ENCODE results near the gene SLC1A3.

The SLC1A3 gene

DNA sequence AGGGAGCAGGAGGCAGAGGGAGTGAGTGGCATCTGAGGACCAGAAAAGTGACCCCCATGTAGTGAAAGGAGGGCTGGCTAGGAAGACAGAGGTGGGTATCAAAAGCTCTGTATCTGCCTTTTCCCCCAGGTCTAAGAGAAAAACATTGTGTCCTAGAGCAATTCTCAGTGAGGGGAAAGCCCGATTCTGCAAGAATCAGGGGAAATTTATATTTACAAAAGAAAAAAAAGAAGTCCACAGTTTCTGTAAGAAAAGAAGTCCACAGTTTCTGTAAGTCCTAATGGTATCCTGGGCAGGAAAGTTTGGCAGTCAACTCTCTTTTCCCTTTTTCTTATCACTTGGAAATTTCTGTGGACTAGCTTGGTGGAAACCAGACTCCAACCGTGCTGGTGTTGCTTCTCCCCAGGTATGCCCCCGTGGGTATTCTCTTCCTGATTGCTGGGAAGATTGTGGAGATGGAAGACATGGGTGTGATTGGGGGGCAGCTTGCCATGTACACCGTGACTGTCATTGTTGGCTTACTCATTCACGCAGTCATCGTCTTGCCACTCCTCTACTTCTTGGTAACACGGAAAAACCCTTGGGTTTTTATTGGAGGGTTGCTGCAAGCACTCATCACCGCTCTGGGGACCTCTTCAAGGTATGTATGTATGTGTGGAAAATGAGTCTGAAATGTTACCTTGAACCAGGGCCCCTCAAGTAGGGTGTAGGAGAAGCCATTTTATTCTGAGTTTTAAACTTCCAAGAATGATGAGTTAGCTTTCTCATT is 73.0 kb downstream of the SLC1A3 start:
- H3K27ac ChIP-seq: no peak overlapping the region
- TF ChIP-seq, protein P1, sequence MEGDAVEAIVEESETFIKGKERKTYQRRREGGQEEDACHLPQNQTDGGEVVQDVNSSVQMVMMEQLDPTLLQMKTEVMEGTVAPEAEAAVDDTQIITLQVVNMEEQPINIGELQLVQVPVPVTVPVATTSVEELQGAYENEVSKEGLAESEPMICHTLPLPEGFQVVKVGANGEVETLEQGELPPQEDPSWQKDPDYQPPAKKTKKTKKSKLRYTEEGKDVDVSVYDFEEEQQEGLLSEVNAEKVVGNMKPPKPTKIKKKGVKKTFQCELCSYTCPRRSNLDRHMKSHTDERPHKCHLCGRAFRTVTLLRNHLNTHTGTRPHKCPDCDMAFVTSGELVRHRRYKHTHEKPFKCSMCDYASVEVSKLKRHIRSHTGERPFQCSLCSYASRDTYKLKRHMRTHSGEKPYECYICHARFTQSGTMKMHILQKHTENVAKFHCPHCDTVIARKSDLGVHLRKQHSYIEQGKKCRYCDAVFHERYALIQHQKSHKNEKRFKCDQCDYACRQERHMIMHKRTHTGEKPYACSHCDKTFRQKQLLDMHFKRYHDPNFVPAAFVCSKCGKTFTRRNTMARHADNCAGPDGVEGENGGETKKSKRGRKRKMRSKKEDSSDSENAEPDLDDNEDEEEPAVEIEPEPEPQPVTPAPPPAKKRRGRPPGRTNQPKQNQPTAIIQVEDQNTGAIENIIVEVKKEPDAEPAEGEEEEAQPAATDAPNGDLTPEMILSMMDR (conservative IDR thresholded peaks at IDR 0.05): no peak
- no peak for TF ChIP-seq ZFX (IDR thresholded peaks at IDR 0.05)

DNA sequence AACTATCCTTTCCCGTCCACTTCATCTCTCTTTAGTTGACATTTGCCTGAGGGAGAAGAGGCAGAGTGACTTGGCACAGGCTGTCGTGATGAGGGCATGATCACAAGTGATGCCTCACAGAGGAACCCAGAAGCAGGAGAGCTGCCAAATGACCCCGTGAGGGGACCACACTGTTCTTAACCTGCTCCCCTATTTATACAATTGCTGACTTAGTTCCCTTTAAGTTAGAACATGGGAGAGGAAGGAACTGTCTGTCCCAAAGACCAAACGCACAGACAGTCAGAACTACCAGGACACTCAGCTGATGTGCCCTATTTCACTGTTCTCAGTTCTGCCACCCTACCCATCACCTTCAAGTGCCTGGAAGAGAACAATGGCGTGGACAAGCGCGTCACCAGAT is 73.7 kb downstream of the SLC1A3 start:
- H3K27ac ChIP-seq: no peak overlapping the region
- TF ChIP-seq, protein P1 (conservative IDR thresholded peaks at IDR 0.05): no peak

DNA sequence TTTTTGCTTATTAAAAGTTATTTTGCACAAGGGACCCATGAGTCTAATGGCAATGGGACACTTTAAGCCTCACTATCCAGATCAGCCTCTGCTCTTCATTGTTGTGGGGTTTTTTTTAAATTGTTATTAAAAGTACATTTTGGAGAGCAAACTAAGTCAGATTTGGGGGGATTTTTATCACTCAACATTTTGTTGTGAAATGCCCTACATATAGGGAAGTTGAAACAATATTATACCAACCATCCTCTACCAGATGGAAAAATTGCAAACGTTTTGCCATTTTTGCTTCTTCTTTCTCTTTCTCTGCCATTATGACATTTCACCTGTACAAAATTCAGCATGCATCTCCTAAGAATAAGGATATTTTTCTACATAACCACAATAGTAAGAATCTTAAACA is 75.3 kb downstream of the SLC1A3 start:
- TF ChIP-seq ZFX (IDR thresholded peaks at IDR 0.05): no peak
- TF ChIP-seq, protein P1 (conservative IDR thresholded peaks at IDR 0.05): no peak
- no peak overlapping the region for H3K27ac ChIP-seq

DNA sequence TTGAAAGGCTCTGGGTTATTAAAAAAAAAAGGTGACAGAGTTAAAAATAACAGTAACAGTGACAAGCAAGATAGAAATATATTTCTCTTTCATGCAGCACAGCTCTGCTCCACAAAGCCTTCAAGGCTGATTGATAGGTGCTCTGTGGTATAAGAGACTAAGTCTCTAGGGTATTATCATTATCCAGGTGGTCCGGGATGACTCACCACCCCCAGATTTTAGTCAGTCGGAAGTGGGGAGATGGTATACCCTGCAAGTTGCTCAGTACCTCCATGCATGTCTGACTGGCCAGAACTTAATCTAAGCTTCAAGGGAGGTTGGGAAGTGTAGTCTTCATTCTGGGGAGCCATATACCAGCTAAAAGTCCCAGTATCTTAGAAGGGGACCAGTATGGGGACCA is 76.1 kb downstream of the SLC1A3 start:
- TF ChIP-seq ZFX (IDR thresholded peaks at IDR 0.05): no peak
- TF ChIP-seq, protein P1 (conservative IDR thresholded peaks at IDR 0.05): no peak
- no peak overlapping the region for H3K27ac ChIP-seq

DNA sequence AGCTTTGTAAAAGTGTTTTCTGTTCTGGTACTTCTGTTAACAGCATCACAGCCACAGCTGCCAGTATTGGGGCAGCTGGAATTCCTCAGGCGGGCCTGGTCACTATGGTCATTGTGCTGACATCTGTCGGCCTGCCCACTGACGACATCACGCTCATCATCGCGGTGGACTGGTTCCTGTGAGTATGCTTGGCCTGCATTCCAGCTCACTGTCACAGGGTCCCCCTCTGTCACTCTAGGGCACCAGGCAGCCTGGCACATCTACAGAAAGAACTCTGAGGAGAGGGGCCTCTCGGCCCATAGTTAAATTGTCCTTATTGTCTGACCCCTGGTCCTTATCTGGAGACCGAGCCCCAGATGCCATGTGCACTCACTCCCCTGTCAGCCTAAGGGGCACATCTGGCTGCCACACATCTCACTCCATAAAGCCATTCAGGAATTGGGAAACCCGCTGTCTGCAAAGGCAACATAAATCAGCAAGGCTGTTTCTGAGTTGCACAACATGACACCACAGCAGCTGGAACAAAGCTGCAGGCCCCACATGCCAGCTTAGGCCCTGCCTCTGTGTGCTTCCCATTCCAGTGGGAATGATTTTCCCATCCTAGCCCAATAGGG is 77.5 kb downstream of the SLC1A3 start:
- no peak overlapping the region for H3K27ac ChIP-seq
- TF ChIP-seq, protein P1 (conservative IDR thresholded peaks at IDR 0.05): no peak
- TF ChIP-seq ZFX (IDR thresholded peaks at IDR 0.05): no peak

DNA sequence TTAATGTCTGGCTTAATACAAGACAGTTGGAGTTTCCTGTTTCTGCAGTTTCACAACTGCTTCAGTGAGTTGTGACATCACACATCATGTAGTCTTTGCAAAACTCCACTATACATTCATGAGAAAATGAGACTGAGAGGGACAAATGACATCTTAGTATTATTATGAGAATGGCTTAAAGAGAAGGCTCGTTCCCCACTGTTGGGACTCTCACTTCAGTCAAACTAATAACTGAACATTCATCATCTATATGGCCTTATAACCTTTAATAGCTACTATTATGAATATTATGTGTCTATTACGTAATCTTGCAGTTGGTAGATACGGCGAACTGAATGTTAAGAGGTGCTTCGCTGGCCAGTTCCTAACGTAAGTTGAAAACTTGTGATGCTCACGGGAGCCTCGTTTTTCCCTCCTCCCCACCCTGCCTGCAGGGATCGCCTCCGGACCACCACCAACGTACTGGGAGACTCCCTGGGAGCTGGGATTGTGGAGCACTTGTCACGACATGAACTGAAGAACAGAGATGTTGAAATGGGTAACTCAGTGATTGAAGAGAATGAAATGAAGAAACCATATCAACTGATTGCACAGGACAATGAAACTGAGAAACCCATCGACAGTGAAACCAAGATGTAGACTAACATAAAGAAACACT is 79.4 kb downstream of the SLC1A3 start:
- TF ChIP-seq, protein P1 (conservative IDR thresholded peaks at IDR 0.05): no peak
- no peak for TF ChIP-seq ZFX (IDR thresholded peaks at IDR 0.05)
- H3K27ac ChIP-seq: no peak overlapping the region

DNA sequence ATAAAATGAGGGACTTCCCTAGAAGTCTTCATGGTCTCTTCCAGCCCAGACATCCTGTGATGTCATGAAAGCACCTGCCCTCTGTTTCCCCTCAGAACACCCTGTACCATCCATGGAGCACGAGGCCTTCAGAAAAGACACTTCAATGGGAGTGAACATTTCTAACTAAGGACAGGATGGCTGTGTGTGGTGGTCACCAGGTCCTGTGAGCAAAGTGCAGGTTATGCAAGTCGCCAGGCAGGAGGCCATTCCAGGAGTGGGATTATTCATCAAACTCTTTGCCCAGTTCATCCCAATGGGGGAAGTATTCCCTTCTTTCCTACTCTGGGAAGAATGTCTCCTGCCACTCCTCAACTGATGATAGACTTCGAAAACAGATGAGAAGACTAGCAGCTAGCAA is 80.5 kb downstream of the SLC1A3 start:
- H3K27ac ChIP-seq: no peak overlapping the region
- TF ChIP-seq, protein P1 (conservative IDR thresholded peaks at IDR 0.05): no peak
- TF ChIP-seq ZFX (IDR thresholded peaks at IDR 0.05): no peak

Measured in C4-2B (cell line).